Calu3 (cell line): Measurements from ENCODE around the gene UVSSA. TPM values are rescaled to one million over a fixed set of nuclear protein-coding genes. Genes with fewer than 3 reads are reported as not detected.
A peak's percentile ranks its signal among the peaks of the same experiment; 100 is the strongest.

Experiments
- BruUV-seq: library from RNA; stranded (reverse); fragments of 400-500 nt; replicated peaks from 2 replicates; lab custom pipeline; 2021; lab: Mats Ljungman, UMichigan
- CTCF ChIA-PET: fragments of 300-600 bp; sonication (Branson Sonifier 250); formaldehyde crosslinking; loops from one replicate; lab custom pipeline; 2022; ENCODE audit warnings: antibody characterized with exemption; lab: Charles Lee
- DNase-seq: peaks from one replicate; pipeline ENCODE4 v3.0.0; 2022
- H3K27ac Mint-ChIP-seq: one replicate; pipeline ENCODE4 v1.8.0; 2022; ENCODE audit warnings: mixed read lengths; ENCODE audit not compliant: unreplicated experiment
- H3K27me3 Mint-ChIP-seq: one replicate; pipeline ENCODE4 v1.8.0; 2022; ENCODE audit warnings: mixed read lengths; ENCODE audit not compliant: unreplicated experiment
- H3K36me3 Mint-ChIP-seq: one replicate; pipeline ENCODE4 v1.8.0; 2022; ENCODE audit warnings: mild to moderate bottlenecking, moderate library complexity, mixed read lengths; ENCODE audit not compliant: insufficient read depth, unreplicated experiment
- H3K4me1 Mint-ChIP-seq: one replicate; pipeline ENCODE4 v1.8.0; 2022; ENCODE audit warnings: mild to moderate bottlenecking, low read depth, mixed read lengths; ENCODE audit not compliant: unreplicated experiment
- H3K4me3 Mint-ChIP-seq: one replicate; pipeline ENCODE4 v1.8.0; 2022; ENCODE audit warnings: mild to moderate bottlenecking, low read depth, moderate library complexity, mixed read lengths; ENCODE audit not compliant: unreplicated experiment
- H3K9me3 Mint-ChIP-seq: one replicate; pipeline ENCODE4 v1.8.0; 2022; ENCODE audit warnings: low read depth, mixed read lengths; ENCODE audit not compliant: unreplicated experiment
- intact Hi-C: fragments of 100-400 bp; cut with micrococcal nuclease; formaldehyde crosslinking; loops from one replicate; pipeline ENCODE4 v1.10.0; 2022; ENCODE audit not compliant: unreplicated experiment
- total RNA-seq: library from RNA; stranded (reverse); gene quantifications from 2 replicates; pipeline ENCODE4 v1.2.3, GENCODE V29; 2022
- TF ChIP-seq, protein P1 (sequence below): fragments of 200-600 bp; IDR thresholded peaks from one replicate; pipeline ENCODE4 v1.8.0; 2022; ENCODE audit warnings: antibody characterized with exemption; ENCODE audit not compliant: unreplicated experiment

UVSSA gene
- total RNA-seq, 1 experiment from 2014 or later, result 19.9 TPM

DNA sequence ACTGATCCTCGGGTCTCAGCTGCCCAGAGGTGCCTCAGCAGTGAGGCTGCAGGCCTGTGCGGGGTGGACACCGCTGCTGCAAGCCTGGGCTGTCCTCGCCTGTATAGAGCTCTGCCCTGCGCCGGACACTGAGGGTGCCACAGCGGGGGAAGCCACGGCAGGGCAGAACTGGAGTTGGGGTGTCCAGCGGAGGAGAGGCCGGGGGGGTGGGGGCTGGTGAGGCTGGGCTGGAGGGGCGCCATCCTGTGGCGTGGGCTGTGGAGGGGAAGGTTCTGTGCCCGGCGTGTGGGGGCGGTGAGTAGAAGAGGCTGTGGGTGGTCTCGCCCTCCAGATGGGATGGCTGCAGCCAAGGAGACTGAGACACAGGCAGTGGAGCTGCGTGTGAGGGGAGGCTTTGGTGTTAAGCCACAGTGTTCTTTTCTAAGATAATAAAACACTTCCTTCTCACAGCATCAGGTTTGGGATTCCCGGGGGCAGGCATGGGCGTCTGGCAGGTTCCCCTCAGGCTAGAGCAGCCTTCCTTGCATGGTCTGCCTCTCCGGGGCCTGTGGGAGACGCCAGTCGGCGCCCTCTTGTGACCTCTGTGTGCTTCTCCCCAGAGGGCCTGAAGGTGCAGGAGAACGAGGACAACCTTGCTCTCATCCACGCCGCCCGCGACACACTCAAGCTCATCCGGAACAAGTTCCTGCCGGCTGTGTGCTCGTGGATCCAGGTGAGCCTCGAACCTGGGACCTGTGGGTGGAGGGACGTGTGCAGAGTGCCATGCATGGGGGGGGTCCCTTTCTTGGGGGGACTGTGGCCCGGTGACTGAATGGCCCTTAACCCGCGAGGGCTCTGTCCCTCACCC, 7.4 kb downstream of the UVSSA start:
- Mint-ChIP-seq H3K4me1 (peaks cover 8% of the 10 kb centered on the region), H3K9me3 (no peaks in the 10 kb centered on the region), H3K36me3 (peaks cover 5% of the 10 kb centered on the region), H3K27ac (no peak overlapping the region), H3K27me3 (no peaks in the 10 kb centered on the region), H3K4me3 (no peak overlapping the region)
- TF ChIP-seq, protein P1, sequence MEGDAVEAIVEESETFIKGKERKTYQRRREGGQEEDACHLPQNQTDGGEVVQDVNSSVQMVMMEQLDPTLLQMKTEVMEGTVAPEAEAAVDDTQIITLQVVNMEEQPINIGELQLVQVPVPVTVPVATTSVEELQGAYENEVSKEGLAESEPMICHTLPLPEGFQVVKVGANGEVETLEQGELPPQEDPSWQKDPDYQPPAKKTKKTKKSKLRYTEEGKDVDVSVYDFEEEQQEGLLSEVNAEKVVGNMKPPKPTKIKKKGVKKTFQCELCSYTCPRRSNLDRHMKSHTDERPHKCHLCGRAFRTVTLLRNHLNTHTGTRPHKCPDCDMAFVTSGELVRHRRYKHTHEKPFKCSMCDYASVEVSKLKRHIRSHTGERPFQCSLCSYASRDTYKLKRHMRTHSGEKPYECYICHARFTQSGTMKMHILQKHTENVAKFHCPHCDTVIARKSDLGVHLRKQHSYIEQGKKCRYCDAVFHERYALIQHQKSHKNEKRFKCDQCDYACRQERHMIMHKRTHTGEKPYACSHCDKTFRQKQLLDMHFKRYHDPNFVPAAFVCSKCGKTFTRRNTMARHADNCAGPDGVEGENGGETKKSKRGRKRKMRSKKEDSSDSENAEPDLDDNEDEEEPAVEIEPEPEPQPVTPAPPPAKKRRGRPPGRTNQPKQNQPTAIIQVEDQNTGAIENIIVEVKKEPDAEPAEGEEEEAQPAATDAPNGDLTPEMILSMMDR, result no peak
- intact Hi-C loops, result no loop called here
- CTCF ChIA-PET, result interaction anchor here (0.6 kb wide), 1 partner anchor 40 kb away, joined by 4 read pairs; no protein-coding TSS in a partner anchor
- DNase-seq, result no peak
- no TSS peak for BruUV-seq

DNA sequence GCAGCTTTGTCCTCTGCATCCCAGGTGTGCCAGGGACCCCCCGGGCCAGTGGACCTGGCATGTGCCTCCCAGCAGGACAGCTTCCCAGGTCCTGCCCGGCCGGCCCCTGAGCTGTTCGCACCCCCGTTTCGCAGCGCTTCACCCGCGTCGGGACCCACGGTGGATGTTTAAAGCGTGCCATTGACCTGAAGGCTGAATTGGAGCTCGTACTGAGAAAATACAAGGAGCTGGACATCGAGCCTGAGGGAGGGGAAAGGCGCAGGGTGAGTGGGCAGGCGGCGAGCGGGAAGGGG, 7.9 kb downstream of the UVSSA start:
- Mint-ChIP-seq H3K4me1 (peaks cover 8% of the 10 kb centered on the region), H3K9me3 (no peaks in the 10 kb centered on the region), H3K4me3 (no peak overlapping the region), H3K27me3 (no peaks in the 10 kb centered on the region), H3K36me3 (peaks cover 5% of the 10 kb centered on the region), H3K27ac (no peak overlapping the region)
- TF ChIP-seq, protein P1, result no peak
- DNase-seq, result no peak
- BruUV-seq, result no TSS peak
- intact Hi-C loops, result no loop called here
- CTCF ChIA-PET, result no interaction called here

DNA sequence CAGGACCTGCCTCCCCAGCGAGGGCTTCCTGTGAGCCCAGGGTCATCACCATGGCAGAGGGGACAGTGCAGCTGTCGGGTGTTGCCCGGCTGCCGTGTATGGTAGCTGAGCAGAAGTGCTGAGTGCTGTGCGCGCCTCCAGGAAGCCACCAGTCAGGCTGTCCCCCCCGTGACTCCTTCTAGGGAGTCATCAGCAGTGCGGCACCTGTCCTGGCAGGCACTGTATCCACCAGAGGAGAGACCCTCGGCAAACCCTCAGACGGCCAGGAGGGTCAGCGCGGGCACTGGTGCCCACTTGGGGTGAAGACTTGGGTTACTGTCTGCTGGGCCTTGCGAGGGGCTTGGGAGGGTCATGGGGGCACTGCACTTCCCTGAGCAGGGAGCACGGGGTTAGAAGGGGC, 8.4 kb downstream of the UVSSA start:
- intact Hi-C loops, result no loop called here
- H3K4me1 Mint-ChIP-seq, result peaks cover 8% of the 10 kb centered on the region
- TF ChIP-seq, protein P1, result no peak

DNA sequence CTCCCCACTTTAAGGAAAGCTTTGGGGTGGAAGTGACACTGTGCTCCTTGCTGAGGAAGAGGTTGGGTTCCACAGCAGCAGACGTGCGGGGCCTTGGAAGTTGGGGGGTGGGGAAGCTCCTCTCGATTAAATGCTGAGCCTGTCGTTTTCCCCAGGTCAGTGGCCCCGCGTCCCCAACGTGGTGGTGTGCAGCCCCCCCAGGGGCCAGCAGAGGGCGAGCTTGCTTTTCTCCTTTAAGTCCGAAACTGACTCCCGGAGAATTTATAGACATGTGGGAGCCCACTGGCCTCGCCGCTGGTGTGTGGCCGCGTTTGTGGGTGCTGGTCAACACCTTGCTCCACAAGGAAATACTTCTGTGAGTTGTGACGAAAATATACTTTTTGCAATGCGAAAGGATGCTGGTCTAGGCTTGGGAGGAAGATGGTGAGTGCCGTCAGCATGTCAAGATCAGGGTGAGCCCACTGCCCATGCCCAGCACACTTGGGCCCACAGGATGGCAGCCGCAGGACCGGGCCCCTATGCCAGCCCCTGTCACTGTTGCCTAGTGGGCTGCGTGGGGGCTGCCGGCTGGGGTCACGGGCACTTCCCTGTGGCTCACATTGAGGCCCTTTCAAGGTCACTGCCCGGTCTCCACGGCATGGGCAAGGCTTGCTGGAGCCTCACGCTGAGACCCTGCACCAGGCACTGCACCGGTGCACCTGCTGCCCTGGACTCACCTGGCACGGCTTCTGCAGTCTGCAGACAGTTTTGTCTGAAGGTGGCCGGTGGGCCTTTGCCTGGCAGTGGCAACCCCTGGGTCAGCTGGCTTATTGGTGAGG, 9.4 kb downstream of the UVSSA start:
- BruUV-seq, result no TSS peak
- Mint-ChIP-seq H3K4me1 (peaks cover 7% of the 10 kb centered on the region), H3K4me3 (no peak overlapping the region), H3K9me3 (no peaks in the 10 kb centered on the region), H3K27me3 (no peaks in the 10 kb centered on the region), H3K27ac (no peak overlapping the region), H3K36me3 (peaks cover 5% of the 10 kb centered on the region)
- intact Hi-C loops, result no loop called here
- CTCF ChIA-PET, result interaction anchor here (1.0 to 1.1 kb wide), 2 partner anchors 248 to 337 kb away, joined by 3 to 5 read pairs; no protein-coding TSS in a partner anchor
- TF ChIP-seq, protein P1, result peak; percentile 65
- DNase-seq, result peak; percentile 48

More for the DNA sequence above, 8.4 kb downstream of the UVSSA start:
- Mint-ChIP-seq H3K9me3 (no peaks in the 10 kb centered on the region), H3K27ac (no peak overlapping the region), H3K36me3 (peaks cover 5% of the 10 kb centered on the region), H3K4me3 (no peak overlapping the region), H3K27me3 (no peaks in the 10 kb centered on the region)
- DNase-seq, result no peak
- CTCF ChIA-PET, result interaction anchor here (1.1 kb wide), 1 partner anchor 338 kb away, joined by 3 read pairs; no protein-coding TSS in a partner anchor
- BruUV-seq, result no TSS peak
